HG03139 (cell line): ENCODE results near the gene LTBP4.
"Not testable (repeated sequence)": the region's sequence is repeated elsewhere in the genome, so short reads cannot be mapped to it uniquely, and the experiment has no call there.

Experiments used
- ATAC-seq: cut with Tn5 transposase; IDR thresholded peaks from one replicate; pipeline ENCODE4 v1.9.1; 2021; ENCODE audit not compliant: unreplicated experiment

Gene LTBP4

DNA sequence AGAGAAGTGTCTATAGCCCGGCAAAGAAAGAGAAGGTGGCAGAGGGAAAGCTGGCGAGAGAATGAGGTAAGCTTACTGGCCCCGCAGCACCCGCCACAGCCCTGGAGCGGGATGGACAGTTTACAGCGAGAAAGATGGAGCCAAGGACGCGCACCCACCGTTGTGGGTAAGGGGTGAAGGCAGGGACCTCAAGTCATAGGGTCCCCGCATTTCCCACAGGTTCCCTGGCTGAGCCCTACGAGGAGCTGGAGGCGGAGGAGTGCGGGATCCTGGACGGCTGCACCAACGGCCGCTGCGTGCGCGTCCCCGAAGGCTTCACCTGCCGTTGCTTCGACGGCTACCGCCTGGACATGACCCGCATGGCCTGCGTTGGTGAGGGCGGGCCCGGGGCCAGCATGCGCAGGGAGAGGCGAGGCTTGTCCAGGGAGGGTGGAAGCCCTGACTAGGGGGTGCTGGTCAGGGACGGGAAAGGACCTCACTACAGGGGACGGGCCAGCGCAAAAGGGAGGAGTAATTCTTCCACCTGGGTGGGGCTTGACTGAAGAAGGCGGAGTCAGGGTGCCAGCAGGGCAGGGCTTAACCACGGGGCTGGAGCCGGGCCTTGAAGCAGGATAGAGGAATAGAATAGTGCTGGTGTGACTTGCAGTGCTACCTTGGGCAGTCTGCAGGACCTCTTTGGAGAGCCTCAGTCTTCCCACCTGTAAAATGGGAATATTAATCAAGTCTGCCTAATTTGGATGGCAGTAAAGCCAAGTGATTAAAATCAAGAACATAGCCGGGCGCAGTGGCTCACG is 26.5 kb downstream of the LTBP4 start:
- ATAC-seq, result no peak

DNA sequence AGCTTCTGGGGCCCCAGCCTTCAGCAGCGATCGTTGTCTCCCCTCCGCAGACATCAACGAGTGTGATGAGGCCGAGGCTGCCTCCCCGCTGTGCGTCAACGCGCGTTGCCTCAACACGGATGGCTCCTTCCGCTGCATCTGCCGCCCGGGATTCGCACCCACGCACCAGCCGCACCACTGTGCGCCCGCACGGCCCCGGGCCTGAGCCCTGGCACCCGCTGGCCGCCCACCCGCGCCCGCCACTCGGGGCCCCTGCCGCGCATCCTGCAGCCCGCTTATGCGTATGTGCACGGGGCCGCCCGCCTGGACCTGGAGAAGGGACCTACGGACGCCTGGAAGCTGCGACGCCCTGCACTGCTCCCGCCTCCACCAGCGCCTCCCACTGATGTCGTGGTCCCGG is 28.2 kb downstream of the LTBP4 start:
- ATAC-seq, result no peak

DNA sequence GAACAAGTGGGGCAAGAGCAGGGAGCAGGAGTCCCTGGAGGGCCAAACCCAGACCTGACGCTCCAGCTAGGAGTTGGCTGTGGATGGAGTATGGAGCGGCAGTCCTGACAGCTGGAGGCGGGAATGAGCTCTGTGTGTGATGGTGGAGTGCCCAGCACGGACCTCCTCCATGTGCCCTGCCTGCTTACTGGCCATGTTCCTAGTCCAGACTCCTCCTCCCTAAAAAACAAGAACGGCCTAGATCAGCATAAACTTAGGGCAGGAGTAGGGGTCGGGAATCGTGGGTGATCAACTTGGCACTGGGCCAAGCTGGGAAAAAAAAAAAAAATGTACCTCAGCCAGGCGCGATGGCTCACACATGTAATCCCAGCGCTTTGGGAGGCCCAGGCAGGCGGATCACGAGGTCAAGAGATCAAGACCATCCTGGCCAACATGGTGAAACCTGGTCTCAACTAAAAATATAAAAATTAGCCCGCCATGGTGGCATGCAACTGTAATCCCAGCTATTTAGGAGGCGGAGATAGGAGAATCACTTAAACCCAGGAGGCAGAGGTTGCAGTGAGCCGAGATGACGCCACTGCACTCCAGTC is 29.5 kb downstream of the LTBP4 start:
- no peak for ATAC-seq

DNA sequence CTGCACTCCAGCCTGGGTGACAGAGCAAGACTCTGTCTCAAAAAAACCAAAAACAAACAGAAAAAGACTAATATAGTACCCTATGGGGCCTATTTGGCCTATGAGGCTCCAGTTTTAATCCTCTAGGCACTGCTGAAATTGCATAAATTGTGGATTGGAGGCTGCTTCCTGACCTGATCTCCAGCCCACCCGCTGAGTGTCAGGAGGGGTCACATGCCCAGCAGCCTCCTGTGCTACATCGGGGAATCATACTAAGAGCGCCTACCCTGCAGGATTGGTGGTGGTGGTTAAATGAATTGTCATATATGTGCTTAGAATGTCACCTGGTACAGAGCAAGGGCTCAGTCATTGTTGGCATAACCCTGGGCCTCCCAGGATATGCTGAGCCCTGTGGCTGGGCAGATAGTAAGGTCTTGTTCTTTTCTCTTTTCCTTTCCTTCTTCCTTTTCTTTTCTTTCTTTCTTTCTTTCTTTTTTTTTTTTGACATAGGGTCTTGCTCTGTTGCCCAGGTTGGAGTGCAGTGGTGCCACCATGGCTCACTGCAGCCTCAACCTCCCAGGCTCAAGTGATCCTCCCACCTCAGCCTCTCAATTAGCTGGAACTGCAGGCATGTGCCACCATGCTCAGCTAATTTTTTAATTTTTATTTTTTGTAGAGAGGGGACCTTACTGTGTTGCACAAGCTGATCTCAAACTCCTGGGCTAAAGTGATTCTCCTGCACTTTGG is 31.3 kb downstream of the LTBP4 start:
- ATAC-seq, result no peak

DNA sequence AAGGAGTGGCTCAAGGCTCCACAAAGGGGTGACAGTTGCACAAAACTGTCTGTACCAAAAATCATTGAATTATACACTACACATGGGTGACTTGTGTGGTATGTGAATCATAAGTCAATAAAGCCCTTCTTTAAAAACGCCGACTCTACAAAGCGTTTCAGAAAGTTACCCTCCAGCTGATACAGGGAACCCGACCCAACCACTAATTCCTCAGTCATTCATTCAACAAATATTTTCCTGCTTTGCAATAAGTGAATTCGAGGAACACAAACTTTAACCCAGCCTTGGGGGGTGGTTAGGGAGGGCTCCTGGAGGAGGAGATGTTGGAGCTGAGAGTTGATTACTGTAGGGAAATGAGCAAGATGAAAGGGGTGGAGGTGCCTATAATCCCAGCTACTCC is 32.0 kb downstream of the LTBP4 start:
- no peak for ATAC-seq

DNA sequence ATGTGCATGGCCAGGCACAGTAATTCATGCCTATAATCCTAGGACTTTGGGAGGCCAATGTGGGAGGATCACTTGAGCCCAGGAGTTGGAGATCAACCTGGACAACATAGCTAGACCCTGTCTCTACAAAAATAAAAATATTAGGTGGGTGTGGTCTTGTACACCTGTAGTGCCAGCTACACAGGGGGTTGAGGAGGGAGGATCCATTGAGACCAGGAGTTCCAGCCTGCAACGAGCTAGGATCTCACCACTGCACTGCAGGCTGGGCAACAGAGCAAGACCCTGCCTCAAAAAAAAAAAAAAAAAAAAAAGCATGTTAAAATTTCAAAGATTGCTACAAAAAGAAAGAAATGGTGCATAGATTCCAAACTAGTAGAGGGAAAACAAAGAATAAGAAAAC is 37.2 kb downstream of the LTBP4 start:
- no peak for ATAC-seq

DNA sequence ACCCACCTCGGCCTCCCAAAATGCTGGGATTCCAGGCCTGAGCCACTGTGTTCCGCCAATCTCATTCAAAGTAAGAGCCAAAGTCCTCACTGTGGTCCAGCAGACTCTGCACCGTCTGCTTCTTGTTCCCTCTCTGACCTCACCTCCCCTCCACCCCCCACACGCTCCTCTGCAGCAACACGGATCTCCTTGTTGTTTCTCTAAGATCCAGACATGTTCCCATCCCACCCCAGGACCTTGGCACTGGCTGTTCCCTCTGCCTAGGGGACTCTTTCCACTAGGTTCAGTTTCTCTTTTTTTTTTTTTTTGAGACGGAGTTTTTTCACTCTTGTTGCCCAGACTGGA is 38.4 kb downstream of the LTBP4 start:
- no peak for ATAC-seq

DNA sequence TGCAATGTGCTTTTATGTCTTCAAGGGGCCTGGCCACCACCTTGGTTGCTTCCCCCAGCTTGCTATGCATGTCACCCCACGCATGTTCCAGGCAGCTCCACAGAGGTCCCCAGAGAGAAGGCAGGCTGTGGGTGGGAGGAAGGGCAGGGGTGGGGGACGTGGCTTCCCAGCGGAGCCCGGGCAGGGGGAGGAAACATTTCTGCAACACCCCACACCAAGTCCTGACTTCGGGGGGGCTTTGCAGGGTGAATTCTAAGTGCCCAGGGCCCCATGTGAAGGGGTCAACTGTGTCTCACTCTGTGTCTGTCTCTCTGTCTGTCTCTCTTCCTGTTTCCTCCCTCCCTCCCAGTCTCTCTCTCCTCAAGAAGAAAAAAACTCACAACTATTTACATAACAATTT is 39.6 kb downstream of the LTBP4 start:
- no peak for ATAC-seq

DNA sequence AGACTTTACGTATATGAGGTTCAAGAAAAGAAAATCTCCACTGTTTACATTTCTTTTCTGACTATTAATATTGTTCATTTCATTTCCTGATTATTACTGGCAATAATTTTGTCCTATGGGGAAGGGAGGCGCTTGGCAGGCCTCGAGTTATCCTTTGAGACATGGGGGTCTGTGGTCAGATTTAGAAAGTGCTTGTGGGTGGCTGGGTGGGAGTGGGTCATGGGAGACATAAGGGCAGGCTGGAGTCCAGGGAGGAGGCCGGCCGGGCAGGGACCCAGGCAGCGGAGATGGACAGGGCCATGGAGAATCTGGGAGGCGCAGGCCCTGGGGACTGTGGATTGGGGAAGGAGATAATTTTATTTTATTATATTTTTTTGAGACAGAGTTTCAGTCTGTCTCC is 40.1 kb downstream of the LTBP4 start:
- no peak for ATAC-seq

DNA sequence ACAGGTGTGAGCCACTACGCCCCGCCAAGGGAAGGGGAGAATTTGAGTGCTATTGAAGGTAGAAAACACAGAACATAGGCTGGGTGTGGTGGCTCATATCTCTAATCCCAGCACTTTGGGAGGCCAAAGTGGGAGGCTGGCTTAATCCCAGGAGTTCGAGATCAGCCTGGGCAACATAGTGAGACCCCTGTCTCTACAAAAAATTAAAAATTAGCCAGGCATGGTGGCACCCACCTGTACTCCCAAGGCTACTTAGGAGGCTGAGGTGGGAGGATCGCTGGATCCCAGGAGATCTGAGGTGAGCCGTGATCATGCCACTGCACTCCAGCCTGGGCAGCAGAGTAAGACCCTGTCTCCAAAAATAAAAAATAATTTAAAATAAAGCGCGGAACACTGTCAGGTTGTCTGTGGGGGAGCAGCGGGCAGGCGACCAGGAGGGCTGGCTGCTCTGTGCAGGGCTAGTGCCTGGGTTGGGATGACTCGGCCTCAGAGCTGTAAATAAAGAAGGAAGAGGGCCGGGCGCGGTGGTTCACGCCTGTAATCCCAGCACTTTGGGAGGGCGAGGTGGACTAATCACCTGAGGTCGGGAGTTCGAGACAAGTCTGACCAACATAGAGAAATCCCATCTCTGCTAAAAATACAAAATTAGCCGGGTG is 41.0 kb downstream of the LTBP4 start:
- no peak for ATAC-seq

DNA sequence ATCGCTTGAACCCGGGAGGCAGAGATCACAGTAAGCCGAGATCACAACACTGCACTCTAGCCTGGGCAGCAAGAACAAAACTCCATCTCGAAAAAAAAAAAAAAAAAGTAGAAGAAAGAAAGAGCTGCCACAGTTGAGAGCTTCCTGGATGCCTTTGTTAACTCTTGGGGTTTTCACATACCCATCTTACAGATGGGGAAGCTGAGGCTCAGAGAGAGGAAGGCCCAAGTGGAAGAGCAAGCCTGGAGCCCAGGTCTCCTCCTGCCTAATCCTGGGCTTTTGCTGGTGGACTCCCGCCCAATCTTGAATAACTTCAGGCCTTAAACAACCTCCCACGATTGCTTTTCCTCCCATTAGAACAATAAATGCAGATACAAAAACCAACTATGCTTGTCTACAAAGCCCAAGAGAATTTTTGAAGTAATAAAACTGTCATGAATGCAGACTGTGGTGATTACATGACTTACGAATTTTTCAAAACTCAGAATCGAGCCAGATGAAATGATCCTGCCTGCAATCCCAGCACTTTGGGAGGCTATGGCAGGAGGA is 41.7 kb downstream of the LTBP4 start:
- no peak for ATAC-seq

DNA sequence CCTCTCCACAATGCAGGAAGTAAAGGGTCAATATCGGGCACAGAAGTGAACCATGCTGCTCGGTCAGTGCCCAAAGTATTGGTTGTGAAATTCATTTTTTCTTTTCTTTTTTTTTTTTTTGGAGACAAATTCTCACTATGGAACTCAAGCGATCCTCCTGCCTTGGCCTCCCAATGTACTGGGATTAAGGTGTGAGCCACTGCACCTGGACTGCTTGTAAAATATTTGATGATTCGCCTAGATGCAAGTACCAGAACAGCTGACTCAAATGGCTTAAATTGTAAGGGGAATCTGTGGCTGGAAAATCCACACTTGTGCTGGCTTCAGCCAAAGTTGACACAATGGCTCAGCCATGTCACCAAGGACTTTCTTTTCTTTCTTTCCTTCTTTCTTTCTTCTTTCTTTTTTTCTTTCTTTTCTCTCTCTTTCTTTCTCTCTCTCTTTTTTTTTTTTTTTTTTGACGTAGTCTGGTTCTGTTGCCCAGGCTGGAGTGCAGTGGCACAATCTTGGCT is 45.6 kb downstream of the LTBP4 start:
- no peak for ATAC-seq

DNA sequence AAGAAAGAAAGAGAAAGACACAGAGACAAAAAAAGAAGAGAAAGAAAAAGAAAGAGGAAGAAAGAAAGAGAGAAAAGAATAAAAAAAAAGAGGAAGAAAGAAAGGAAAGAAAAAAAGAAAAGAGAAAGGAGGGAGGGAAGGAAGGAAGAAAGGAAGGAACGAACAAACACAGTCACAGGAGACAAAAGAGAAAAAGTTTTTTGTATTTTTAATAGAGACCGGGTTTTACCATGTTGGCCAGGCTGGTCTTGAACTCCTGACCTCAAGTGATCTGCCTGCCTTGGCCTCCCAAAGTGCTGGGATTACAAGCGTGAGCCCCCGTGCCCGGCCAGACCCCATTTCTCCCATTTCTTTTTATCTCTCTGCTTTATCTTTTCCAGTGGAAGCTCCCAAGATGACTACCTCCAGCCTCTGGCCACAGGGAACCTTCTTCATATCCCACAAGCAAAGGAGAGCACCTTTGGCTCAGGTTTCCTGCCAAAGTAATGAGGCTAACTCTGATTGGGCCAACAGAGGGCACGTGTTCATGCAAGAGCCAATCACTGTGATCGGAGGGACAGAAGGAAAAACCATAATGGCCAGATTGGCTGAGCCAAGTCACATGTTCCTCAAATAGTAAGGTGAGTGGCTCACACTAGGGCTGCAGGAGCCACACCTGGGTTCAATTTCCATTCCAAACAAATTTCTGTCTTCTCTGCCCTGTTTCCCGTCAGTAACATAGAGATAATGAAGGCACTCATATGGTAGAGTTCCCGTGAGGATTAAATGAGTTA is 48.9 kb downstream of the LTBP4 start:
- not testable (repeated sequence) for ATAC-seq

DNA sequence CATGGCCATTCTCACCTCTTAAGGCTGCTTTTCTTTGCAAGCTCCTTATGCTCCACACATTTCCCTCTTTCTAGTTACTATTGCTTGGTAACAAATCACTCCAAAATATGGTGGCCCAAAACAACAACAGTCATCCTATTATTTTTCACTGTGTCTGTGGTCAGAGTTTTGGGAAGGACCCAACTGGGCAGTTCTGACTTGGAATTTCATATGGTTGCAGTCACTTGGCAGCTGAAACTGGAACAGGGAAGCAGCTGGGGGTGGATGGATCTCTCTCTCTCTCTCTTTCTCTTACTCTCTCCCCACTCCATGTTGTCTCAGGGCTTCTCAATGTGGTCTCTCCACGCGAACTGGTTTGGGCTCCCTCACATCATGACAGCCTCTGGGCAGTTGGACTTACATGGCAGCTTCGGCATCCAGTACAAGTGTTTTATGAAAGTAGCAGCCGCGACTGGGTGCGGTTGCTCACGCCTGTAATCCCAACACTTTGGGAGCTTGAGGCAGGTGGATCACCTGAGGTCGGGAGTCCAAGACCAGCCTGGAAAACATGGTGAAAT is 49.7 kb downstream of the LTBP4 start:
- no peak for ATAC-seq

DNA sequence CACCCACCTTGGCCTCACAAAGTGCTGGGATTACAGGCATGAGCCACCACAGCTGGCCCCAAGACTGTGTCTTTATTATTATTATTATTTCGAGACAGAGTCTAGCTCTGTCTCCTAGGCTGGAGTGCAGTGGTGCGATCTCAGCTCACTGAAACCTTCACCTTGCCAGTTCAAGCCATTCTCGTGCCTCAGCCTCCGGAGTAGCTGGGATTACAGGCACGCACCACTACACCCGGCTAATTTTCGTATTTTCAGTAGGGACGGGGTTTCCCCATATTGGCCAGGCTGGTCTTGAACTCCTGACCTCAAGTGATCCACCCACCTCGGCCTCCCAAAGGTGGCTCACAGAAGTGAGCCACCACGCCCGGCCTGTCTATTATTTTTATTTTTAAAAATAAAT is 51.1 kb downstream of the LTBP4 start:
- not testable (repeated sequence) for ATAC-seq

DNA sequence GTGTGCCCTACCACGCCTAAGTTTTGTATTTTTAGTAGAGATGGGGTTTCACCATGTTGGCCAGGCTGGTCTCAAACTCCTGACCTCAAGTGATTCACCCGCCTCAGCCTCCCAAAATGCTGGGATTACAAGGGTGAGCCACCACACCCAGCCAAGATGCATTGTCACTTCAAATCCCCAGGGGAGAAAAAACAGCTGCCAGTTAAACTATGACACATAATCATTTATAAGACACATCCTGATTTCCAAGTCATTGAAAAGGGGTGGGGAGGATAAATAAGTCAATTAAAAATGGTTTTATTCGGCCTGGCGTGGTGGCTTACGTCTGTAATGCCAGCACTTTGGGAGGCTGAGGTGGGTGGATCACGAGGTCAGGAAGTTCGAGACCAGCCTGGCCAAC is 54.5 kb downstream of the LTBP4 start:
- ATAC-seq, result not testable (repeated sequence)

DNA sequence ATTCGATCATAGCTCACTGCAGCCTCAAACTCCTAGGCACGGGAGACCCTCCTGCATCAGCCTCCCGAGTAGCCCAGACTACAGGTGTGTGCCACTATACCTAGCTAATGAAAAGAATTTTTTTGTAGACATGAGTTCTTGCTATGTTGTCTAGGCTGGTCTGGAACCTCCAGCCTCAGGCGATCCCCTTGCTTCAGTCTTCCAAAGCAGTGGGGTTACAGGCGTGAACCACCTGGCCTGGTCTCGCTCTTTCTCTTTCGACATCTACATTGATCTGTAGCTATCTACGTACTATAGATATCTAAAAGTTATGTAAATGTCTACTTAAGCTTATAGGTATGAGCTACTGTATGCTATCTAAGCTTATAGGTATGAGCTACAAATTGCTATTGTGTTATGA is 56.9 kb downstream of the LTBP4 start:
- ATAC-seq, result no peak

DNA sequence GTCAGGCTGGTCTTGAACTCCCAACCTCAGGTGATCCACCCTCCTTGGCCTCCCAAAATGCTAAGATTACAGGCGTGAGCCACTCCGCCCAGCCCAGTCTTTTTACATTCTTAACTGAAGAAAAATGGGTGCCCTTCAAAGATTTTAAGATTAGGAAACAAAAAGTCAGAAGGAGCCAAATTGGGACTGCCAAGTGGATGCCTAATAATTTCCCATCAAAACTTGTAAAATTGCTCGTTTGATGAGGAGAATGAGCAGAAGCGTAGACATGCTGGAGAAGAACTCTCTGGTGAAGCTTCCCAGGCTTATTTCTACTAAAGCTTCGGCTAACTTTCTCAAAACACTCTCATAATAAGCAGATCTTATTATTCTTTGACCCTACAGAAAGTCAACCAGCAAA is 57.9 kb downstream of the LTBP4 start:
- no peak for ATAC-seq

DNA sequence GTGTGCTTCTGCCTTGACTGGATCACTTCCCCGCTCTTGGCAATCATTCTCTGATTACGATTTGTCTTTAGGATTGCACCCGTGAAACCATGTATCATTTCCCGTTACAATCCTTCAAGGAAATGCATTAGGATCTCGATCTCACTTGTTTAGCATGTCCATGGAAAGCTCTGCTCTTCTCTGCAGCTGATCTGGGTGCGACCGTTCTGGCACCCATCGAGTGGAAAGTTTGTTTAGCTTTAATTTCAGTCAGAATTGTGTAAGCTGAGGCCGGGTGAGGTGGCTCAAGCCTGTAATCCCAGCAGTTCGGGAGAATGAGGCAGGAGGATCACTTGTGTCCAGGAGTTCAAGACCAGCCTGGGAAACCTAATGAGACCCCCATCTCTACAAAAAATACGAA is 58.4 kb downstream of the LTBP4 start:
- no peak for ATAC-seq

DNA sequence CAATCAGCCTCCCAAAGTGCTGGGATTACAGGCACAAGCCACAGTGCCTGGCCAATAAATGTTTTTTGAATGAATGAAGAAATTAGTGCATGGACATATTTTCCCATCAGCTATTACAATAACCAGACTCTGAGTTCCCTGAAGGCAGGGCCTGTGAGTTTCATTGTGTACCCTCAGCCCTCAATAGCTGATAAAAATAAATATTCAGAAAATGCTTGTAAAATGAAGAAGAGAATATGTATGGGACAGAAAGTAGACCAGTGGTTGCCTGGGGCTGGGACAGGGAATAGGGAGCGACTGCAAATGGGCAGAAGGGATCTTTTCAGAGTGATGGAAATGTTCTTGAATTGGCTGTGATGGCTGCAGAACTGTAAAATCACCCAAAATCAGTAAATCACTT is 60.4 kb downstream of the LTBP4 start:
- ATAC-seq, result no peak
